ENCODE measurements around the gene SPRED1.

Gene SPRED1

DNA sequence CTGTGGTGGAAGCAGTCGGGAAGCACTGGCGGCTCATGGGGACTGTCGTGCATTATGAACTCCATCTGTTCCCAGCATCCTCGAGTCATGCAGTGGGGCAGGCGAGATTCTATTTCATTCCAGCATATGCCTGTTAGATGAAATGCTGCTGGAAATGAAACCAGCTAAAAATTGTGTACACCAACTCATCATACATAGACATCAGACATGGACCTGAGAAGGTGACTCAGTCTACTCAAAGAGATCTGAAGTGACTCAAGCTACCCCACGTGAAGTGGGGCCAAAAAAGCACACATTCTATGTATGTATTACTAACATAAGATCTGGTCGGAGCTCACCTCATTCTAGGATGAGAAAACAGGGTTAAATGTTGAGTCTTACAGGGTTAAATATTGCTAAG lies 153.8 kb downstream of the SPRED1 start:
- H3K4me3 ChIP-seq (replicated peaks; ENCODE audit: low read depth, low read length): no peak overlapping the region
- no peak for DNase-seq (ENCODE audit: low read depth)
- TF ChIP-seq CTCF (IDR thresholded peaks at IDR 0.05; ENCODE audit: low read length, missing control alignments): no peak
